Umbilical cord (tissue), 2 donors: ENCODE measurements around the gene LARGE1. TPM values are rescaled to one million over a fixed set of nuclear protein-coding genes. Genes with fewer than 3 reads are reported as not detected.

ENCODE experiments used
- DNase-seq: peaks from one replicate; pipeline ENCODE4 v3.0.0-alpha.2; 2015; ENCODE audit warnings: low spot score
- total RNA-seq: library from RNA; depleted of rRNA; stranded (reverse); fragments of >200 nt; gene quantifications from one replicate; pipeline ENCODE4 v1.2.3, GENCODE V29; 2014; ENCODE audit warnings: low replicate concordance; ENCODE audit not compliant: insufficient read depth

Gene LARGE1
- total RNA-seq, 1 donor from 2014 or later: 32.5 TPM

DNA sequence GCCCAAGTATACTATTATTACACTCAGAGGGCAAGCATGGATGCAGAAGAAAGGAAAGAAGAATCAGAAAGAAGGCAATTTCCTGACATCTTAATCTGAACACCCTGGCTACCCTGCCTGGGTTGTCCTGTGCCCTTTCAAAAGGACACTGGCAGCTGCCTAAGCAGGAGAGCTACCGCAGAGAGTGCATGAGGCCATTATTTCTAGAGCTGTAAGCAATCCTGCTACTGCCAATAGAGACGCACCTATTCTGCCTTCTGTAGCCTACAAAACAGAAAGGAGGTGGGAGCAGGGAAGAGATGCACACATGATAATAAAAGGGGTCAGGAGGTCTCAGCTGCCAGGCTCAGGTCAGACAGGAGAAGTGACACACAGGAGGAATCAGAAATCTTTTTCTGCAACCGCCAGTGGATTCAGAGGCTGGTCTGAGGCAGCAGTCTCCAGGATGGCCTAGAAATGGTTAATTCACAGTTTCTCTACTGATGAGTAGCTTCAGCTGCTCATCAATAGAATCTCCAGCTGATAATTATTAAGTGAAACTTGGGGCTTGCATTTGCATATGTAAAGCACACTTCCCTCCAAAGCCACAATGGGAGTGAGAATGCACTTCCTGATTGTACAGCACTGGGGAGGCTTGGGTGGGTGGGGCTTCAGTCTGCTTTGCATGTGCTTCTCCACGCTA, 253.9 kb downstream of the LARGE1 start:
- no peak for DNase-seq

DNA sequence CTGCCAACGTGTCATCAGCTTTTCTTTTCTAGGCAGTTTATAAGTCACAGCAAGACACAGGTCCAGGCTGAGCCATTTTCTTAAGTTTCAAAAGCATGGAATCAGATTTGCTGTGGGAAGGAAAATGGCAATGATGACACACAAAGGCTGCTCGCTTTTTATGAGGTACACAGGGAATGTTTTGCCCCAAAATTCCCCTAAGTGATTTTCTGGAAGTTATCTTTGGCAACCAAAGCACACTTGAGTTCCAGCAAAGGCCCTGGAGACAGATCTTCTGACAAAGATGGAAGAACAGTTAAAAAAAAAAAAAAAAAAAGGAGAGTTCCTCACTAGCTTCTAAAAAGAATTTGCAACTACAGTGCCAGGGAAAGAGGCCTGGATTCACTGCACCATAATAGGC, 260.8 kb downstream of the LARGE1 start:
- DNase-seq: peak; percentile 33

DNA sequence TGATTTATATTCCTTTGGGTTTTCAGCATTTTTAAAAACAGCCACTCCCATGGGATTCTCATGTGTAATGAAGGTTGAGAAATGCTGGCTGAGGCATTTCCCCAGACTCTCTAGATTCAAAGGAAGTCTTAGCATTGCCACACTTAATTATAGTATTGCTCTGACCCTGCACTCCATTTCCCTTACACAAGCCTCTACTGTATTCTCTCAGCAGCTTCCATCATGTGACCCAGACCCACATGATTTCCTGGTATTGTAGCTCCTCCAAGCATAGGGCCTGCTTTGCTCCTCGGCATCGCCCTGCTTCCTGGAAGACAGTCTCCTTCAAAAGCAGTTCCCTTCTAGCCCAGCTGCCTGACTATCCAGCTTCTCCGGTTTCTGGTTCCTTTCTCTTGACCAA, 261.5 kb downstream of the LARGE1 start:
- DNase-seq: peak; percentile 8

DNA sequence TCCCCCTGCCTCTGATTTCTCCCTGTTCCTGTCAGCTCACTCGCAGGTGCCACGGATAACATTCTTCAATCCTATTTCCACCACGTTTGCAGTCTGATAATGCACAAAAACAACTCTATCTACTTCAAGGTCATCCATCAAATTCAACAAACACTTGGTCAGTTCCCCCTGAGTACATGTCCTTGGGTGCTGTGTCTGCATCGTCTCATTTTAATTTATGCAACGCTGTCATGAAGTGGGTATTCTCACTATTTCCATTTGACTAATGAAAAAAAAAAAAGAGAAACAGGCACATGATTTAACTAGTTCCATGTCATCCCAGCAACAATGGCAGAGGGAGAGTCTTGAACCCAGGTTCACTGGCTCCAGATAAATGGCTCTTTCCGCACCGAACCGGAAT, 262.6 kb downstream of the LARGE1 start:
- DNase-seq: no peak

DNA sequence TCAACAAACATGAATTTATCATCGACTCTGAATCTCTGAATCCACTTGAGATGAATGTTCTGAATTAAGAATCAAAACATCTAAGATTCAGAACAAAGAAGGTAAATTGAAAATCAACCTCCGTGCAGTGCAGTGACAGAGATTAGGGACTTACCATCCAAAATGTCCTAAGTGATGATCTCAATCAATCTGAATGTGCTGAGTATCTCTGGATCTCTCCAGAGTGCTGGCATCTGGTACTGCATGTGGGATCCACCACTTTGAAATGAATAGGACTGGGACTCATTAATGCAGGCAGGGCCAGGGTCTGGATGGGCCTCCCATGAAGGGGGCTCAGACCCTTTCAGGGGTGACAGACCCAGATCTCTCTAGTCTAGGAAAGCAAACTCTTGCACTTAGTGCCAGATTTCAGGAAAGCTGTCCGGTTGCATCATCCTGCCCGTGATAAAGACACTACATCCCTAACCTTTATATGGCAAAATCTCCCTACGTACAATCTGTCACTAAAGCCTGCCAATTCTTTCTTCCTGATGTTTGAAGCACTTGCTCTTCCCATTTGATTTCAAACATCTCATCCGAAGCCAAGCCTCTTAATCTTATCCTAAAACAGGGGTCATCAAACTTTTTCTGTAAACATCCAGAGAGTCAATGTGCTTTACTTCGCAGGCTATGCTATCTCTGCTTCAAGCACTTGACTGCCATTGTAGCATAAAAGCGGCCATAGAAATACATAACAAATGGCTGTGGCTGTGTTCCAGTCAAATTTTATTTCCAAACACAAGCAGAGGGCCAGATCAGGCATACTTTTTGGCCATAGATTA, 263.3 kb downstream of the LARGE1 start:
- DNase-seq: no peak

DNA sequence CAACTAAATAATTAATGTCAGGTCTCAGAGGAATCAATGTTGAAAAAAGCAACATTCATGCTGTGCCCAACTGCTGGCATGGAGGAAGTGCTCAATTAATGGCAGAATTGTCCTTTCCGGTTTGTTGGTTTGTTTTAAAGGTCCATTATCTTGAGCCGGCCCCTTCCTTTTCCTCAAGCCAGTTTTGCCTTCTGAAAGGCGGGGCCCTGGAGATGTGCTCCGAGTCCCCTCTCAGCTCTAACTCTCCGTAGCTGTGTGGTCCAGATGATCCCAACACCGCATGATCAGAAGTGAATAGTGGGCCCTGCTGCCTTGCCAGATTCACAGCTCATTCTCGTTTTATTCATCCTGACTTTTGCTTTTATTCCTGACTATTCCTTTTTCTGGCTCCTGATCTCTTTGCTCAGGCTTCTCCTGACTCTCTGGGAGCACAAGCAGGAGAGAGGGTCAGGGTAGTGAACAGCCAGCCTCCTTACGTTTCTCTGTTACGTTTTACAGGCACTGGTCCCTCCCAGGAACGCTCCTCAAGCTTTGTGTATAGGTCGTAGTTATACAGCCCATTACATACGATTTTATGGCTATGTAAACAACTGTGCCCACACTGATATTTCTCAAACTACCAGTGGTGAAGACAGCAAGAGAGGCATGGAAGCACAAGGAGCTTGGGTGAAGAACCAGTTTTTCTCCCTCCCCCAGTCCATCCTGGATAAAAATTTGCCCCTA, 265.9 kb downstream of the LARGE1 start:
- no peak for DNase-seq

DNA sequence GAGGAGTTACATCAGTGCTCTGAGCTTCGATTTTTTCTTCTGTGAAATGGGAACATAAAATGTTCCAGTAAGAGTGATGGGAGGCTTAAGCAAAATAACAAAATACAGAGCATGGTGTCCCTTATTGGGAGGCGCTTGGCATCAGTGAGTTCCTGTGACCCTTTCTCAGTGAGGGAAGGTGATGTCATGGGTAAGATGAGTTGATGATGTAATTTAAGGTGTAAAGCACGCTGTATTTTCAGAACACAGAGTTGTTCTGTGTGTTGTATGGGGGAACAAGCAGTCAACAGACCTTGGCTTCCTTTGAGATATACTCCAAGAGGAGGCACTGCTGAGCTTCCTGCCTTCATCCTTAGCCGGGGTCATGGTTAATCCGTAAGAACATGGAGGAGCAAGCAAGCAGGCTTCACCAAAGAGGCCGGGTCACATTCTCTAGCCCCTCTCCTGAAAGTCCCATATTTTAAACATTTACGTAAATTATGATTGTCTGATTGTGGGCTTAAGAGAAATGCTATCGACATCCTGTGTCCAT, 266.7 kb downstream of the LARGE1 start:
- DNase-seq: no peak

DNA sequence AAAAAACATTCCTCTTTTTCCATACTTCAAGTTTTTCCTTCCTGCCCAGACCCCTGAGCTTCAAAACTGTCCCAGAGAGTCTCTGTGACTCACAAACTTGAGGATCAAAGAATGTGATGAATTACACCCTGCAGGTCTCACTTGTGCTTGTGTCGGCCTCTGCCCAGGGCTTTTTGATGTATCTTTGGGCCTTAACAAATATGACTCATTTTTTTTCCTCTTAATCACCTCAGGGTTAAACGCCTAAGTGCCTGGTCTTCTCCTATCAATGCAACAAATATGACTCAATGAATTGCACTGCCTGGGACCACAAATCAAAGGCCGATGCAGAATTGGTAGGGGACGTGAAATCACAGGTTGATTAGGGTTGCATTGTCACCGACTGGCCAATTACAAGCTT, 267.7 kb downstream of the LARGE1 start:
- no peak for DNase-seq

DNA sequence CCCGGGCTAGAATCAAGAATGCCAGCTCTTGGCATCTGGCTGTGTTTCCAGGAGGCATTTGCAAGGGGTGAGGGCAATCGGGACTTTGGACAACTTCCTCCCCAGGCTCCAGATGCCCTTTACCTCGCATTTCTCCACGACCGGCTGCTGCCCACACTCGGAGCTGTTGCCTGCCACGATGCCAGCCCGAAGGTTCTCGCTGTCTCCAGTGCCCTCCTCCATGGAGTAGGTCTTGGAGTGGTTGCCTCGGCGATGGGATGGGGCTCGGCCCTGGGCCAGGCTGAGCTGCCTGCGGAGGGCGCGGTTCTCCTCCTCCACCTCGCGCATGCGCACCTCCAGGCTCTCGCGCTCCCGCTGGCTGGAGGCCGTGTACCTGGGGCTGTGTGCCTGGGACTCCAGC, 270.0 kb downstream of the LARGE1 start:
- no peak for DNase-seq

DNA sequence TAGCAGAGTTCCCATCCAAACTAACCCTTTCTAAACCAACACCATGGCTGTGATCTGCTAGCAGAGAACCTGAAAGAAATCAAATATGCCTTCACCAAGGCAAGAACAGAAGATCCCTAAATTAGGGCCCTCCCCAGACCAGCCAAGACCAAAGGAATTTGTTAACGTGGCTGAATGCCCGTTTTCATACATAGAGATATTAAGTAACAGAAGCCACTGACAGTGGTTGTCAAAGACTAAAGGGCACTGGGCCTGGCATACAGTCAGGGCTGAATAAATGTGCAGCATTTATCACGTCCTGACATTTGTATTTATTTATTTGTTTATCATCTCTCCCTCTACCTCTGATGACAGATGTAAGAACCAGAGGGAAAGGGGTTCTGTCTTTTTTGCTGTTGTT, 271.8 kb downstream of the LARGE1 start:
- no peak for DNase-seq

DNA sequence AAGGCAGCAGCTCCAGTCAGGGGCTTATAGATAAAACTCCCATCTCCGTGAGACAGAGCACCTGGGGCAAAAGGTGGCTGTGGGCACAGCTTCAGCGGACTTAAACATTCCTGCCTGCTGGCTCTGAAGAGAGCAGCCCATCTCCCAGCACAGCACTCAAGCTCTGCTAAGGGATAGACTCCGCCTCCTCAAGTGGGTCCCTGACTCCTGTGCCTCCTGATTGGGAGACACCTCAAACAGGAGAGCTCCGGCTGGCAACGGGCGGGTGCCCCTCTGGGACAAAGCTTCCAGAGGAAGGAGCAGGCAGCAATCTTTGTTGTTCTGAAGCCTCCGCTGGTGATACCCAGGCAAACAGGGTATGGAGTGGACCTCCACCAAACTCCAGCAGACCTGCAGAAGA, 279.4 kb downstream of the LARGE1 start:
- DNase-seq: no peak

DNA sequence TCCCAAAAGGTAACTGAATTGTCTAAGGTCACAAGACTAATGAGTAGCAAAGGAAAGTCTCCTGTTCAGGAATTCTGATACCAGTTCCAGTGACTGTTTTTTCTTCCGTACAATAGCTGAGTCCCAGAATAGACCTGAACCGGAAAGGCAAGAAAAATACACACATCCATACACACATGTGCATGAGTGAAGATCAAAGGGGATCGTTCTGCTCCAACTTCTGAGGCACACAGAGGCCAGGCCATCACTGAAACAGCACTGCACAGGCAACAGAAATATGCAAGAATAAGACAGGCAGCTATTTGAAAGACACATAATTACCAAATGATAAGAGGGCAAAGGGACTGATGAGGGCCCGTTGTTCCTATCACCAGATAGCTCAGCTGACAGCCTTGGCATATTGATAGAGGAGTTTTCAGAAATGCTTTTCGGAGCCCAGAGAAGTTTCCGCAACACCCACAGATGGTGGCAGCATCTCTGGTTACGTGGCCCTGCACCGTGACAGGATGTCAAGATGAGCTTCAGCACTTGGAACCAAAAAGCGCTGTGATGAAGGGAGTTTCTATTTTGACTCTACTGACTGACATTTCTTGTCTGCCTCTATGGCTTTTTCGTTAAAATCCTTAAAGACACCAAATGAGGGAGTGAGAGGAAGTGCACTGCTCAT, 280.6 kb downstream of the LARGE1 start:
- no peak for DNase-seq

DNA sequence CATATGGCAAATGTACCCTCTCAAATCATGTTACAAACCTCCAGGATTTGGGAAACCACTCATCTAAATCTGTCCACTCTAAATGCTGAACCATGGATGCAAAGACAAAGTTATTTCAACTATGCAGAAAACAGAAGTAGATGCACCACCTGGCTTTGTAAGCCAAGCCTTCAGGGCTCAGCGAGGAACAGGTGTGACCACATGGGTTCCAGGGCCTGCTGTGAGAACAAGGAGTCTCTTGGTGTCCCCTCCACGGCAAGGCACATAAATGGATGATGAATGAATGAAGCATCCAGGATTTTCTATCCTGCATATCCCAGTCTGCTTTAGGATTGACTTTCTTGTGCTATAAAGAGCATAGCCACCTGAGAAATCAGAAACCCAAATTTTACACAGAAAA, 284.5 kb downstream of the LARGE1 start:
- DNase-seq: no peak

DNA sequence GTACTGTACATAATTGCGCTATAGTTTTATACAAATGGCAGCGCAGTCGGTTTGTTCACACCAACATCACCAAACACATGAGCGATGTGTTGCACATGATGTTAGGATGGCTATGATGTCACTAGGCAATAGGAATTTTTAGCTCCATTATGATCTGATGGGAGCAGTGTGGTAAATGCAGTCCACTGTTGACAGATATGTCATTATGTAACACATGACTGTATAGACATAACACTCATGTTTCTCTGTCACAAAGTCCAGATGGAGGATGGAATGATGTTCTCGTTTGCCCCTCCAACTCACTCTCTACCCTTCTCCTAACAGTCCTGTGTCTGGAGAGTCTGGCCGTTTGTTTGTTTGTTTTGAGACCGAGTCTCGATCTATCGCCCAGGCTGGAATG, 288.5 kb downstream of the LARGE1 start:
- no peak for DNase-seq

DNA sequence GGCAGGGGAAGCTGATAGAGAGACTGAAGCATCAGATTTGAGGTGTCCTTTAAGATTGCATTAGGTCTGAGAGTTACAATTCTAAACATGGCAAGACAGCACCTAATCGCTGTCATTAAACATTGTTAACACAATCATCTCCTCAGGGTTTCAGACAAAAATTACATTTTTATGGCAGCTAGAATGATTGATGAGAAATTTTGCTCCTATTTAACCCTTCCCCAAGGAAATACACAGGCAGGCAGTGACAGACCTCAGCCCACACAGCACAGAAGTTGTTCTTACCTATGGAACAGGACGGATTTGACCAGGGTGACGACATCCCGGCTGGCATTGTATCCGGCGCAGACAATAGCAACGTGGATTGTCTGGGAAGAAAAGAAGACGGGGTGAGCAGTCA, 294.3 kb downstream of the LARGE1 start:
- DNase-seq: no peak

DNA sequence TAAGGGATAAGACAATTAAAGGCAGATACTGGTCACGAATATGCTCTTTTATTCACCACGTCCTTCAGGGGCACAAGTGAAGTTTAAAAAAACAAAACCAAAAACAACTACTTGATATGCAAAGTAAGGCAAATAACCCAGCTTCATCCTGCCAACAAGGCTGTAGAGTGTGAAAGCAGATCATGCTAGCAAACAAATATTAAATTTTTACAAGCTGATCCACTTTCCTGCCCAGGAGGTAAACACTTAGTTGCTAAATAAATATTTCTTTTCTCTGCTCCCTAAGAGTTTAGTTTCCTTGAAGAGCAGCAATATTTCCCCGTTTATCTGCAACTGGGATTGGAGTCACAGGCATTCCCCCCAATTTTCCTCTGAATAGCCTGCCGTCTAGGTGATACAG, 300.2 kb downstream of the LARGE1 start:
- DNase-seq: no peak

DNA sequence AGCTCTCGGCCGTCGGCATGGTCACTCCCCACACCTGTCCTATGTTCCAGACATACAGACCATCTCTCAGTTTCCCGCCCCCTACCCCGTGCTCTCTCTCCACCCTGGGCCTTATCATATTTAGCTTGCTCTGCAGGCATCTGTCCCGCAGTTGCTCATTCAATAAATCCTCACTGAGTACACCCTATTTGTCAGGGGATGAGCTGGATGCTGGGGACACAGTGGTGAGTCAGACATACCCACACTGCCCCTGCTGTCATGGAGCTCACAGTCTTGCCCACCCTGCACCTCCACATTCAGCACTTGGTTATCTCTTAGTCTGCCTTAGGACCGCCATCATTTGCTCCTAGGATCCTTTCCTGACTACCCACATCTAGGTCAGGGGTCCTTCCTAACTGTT, 313.8 kb downstream of the LARGE1 start:
- DNase-seq: no peak

DNA sequence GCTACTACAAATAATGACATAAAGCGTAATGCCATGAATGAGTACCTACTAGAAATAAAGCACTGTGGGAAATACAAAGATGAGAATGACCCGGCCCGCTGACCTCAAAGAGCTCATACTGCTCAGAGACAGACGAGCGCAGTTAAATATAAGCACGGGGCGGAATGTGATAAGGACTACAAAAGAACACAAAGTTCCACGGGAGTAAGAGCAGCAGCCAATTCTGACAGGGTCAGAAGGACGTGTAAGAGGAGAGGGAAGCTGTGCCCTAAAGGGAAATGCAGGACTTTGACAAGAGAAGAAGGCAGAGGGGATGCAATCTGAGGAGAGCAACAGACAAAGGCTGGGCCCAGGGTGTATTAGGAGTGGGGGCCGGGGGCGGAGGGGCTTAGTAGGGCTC, 314.6 kb downstream of the LARGE1 start:
- DNase-seq: no peak

DNA sequence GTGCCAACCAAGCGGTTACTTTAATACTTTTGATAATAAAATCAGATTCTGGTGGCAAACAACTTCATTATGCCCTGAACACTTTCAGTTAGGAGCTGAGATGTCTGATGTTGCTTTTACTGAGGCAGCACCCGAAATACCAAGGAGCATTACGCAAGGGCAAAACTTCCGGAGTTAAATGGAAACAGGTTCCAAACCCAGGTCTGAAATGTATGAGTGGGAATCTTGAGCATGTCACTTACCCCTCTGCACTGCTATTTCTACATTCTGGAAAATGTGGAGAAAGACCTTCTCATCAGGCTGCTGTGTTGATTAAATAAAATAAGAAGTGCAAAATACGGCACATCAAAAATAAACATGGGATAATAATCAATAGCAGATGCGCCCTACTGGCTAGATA, 315.1 kb downstream of the LARGE1 start:
- DNase-seq: no peak

DNA sequence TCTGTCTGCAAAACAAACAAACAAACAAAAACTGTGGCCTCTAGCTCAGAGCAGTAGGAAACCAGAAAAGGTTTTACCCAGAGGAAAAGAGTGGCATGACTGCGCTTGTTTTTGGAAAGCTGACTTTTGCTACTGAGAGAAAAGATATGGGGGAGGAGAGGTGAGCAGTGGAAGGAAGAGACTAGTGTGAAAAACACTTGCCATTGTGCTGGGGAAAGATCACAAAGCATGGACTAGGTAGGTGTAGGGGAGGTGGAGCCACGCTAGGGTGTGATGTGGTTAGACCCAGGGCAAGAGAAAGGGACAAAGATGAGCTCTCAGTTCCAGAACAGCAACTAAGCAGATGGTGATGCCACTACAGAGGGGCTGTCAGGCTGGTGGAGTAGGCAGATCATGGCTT, 319.2 kb downstream of the LARGE1 start:
- DNase-seq: no peak

DNA sequence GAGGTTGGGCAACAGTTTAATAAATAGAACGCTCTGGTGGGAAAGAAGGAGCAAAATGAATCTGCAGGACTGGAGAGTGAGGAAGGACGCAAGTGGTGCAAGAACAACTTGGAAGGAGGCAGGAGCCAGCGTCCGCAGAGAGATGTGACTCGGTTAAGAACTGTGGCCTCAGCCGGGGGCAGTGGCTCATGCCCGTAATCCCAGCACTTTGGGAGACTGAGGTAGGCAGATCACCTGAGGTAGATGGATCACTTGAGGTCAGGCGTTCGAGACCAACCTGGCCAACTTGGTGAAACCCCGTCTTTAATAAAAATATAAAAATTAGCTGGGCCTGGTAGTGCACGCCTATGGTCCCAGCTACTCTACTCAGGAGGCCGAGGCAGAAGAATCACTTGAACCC, 319.7 kb downstream of the LARGE1 start:
- no peak for DNase-seq

DNA sequence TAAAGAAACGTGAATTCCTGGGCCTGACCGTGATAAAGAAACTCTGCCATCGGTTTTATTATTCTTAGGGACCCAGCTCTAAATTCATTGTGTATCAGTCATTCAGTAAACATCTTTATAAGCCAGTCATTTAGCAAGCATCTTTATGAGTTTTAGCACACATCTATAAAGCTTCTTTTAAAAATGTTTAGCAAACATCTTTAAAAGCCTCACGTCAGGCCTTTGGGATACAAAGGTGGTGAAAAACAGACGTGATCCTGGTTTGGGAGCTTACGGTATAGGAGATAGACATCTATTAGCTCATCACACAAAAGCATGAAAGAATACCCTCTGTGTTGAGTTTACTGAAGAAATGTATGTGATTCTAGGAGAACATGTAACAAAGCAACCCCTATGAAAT, 320.2 kb downstream of the LARGE1 start:
- no peak for DNase-seq
